ENCODE measurements around the gene ACE. TPM values are rescaled to one million over a fixed set of nuclear protein-coding genes. Genes with fewer than 3 reads are reported as not detected.

The ACE gene
- total RNA-seq, 1 experiment from 2014 or later = 7.8 TPM

- POLR2A ChIA-PET = interaction anchor here (0.6 to 1.0 kb wide), 4 partner anchors 42 to 355 kb away, joined by 4 to 6 read pairs (median 4); no protein-coding TSS in a partner anchor
- no peak overlapping the region for H3K27ac Mint-ChIP-seq
- CTCF ChIA-PET = interaction anchor here (0.6 to 15.9 kb wide), 36 partner anchors 8 to 274 kb away, joined by 3 to 298 read pairs (median 6); partner anchors contain the start of genes ACE, CYB561 and KCNH6
These were observed 40.2 kb upstream of the ACE start for GRCh38 chr17:63436523-63437110.

GRCh38 chr17:63437287-63438091 lies 39.4 kb upstream of the ACE start:
- Mint-ChIP-seq H3K27ac (no peak overlapping the region), H3K36me3 (peaks cover 8% of the 10 kb centered on the region), H3K9me3 (no peaks in the 10 kb centered on the region), H3K4me3 (no peak overlapping the region), H3K27me3 (ENCODE audit: low read depth) (no peaks in the 10 kb centered on the region), H3K4me1 (peaks cover 33% of the 10 kb centered on the region)
- no peak for DNase-seq (ENCODE audit: low spot score)
- ATAC-seq = no peak
- TF ChIP-seq ZNF317 (CRISPR knock-in tag; IDR thresholded peaks at IDR 0.05; ENCODE audit: borderline replicate concordance, low read depth) = no peak
- no peak for TF ChIP-seq E2F5 (CRISPR knock-in tag; IDR thresholded peaks at IDR 0.05)
- no peak for TF ChIP-seq ATF2 (CRISPR knock-in tag; IDR thresholded peaks at IDR 0.05; ENCODE audit: borderline replicate concordance, low read depth)
- TF ChIP-seq FOXP1 (CRISPR knock-in tag; IDR thresholded peaks at IDR 0.05; ENCODE audit: borderline replicate concordance) = no peak
- no peak for TF ChIP-seq ZNF281 (CRISPR knock-in tag; IDR thresholded peaks at IDR 0.05)
- ChIA-PET POLR2A (interaction anchor here (0.6 kb wide), 2 partner anchors 13 to 354 kb away, joined by 3 to 5 read pairs; no protein-coding TSS in a partner anchor), CTCF (interaction anchor here (1.0 to 15.9 kb wide), 21 partner anchors 7 to 259 kb away, joined by 3 to 298 read pairs (median 8); partner anchors contain the start of genes ACE, CYB561 and KCNH6)

More at GRCh38 chr17:63436523-63437110, 40.2 kb upstream of the ACE start:
- H3K27me3 Mint-ChIP-seq (ENCODE audit: low read depth) = no peaks in the 10 kb centered on the region
- ATAC-seq (peak; percentile 30), DNase-seq (ENCODE audit: low spot score) (peak; percentile 60)
- H3K36me3 Mint-ChIP-seq = peaks cover 8% of the 10 kb centered on the region
- H3K4me1 Mint-ChIP-seq = peaks cover 33% of the 10 kb centered on the region
- H3K9me3 Mint-ChIP-seq = no peaks in the 10 kb centered on the region
- no peak overlapping the region for H3K4me3 Mint-ChIP-seq
- TF ChIP-seq USF2 (CRISPR knock-in tag; IDR thresholded peaks at IDR 0.05) = peak; percentile 33; the same call in 1 of the 2 replicates
- TF ChIP-seq TP53 (CRISPR knock-in tag; IDR thresholded peaks at IDR 0.05) = 0 out of 2 replicates have a peak, but pooled peaks have one; percentile 31
- 0 out of 2 replicates have a peak, but pooled peaks have one; percentile 25 for TF ChIP-seq ZBTB21 (CRISPR knock-in tag; IDR thresholded peaks at IDR 0.05; ENCODE audit: borderline replicate concordance)
- no peak for TF ChIP-seq GRHL2 (CRISPR knock-in tag; IDR thresholded peaks at IDR 0.05; ENCODE audit: insufficient replicate concordance, severe bottlenecking)

GRCh38 chr17:63438092-63439051 lies 38.5 kb upstream of the ACE start:
- peaks cover 3% of the 10 kb centered on the region; the same call in 1 of the 2 replicates for H3K36me3 Mint-ChIP-seq
- H3K27ac Mint-ChIP-seq = no peak overlapping the region
- CTCF ChIA-PET = interaction anchor here (1.2 to 15.9 kb wide), 7 partner anchors 11 to 258 kb away, joined by 3 to 298 read pairs (median 7); partner anchors contain the start of gene ACE
- DNase-seq (ENCODE audit: low spot score) (no peak), ATAC-seq (no peak)
- H3K9me3 Mint-ChIP-seq = no peaks in the 10 kb centered on the region
- POLR2A ChIA-PET = no interaction called here
- H3K27me3 Mint-ChIP-seq (ENCODE audit: low read depth) = no peaks in the 10 kb centered on the region
- H3K4me3 Mint-ChIP-seq = no peak overlapping the region
- peaks cover 33% of the 10 kb centered on the region for H3K4me1 Mint-ChIP-seq
- no peak for TF ChIP-seq E2F1 (CRISPR knock-in tag; IDR thresholded peaks at IDR 0.05)
- no peak for TF ChIP-seq MLX (CRISPR knock-in tag; IDR thresholded peaks at IDR 0.05)
- no peak for TF ChIP-seq FOXK1 (CRISPR knock-in tag; IDR thresholded peaks at IDR 0.05)
- TF ChIP-seq SMAD3 (CRISPR knock-in tag; IDR thresholded peaks at IDR 0.05; ENCODE audit: borderline replicate concordance) = no peak
- no peak for TF ChIP-seq FOXP4 (CRISPR knock-in tag; IDR thresholded peaks at IDR 0.05)
- TF ChIP-seq MAX (CRISPR knock-in tag; IDR thresholded peaks at IDR 0.05) = no peak
